Natural killer cell (primary cell): ENCODE measurements around the gene ASCL4. TPM values are rescaled to one million over a fixed set of nuclear protein-coding genes. Genes with fewer than 3 reads are reported as not detected.
A peak's percentile ranks its signal among the peaks of the same experiment; 100 is the strongest.

Source experiments
- ATAC-seq, 3 donors: fragments of 150-1000 bp in 2 of 3; fragments of 200-7000 bp in 1 of 3; cut with Tn5 transposase; 1 replicate in 1 of 3; 2 replicates in 2 of 3; pipeline ENCODE4 v1.10.0; 2021; ENCODE audit warnings: mild to moderate bottlenecking in 2 of 3, moderate library complexity in 2 of 3
- DNase-seq, 2 donors: peaks; one replicate each; pipeline versions ENCODE4 v3.0.0 to v3.0.0-alpha.2; 2013 to 2021; ENCODE audit warnings: mixed read lengths in 1 of 2
- H3K27ac ChIP-seq: one replicate; pipeline ENCODE4 v1.5.1; 2013; ENCODE audit warnings: mild to moderate bottlenecking, low read length
- H3K27me3 ChIP-seq: one replicate; pipeline ENCODE4 v1.6.1; 2013; ENCODE audit warnings: low read length; ENCODE audit not compliant: control insufficient read depth, insufficient read depth
- H3K36me3 ChIP-seq: one replicate; pipeline ENCODE4 v1.6.1; 2013; ENCODE audit warnings: low read length; ENCODE audit not compliant: control insufficient read depth, insufficient read depth
- H3K4me1 ChIP-seq: one replicate; pipeline ENCODE4 v1.6.1; 2013; ENCODE audit warnings: low read length; ENCODE audit not compliant: control insufficient read depth, insufficient read depth
- H3K4me3 ChIP-seq: one replicate; pipeline ENCODE4 v1.5.1; 2013; ENCODE audit warnings: low read length
- H3K9me3 ChIP-seq: one replicate; pipeline ENCODE4 v1.6.1; 2013; ENCODE audit warnings: low read length; ENCODE audit not compliant: control insufficient read depth, insufficient read depth
- H3K27ac Mint-ChIP-seq, 2 donors: one replicate each; pipeline ENCODE4 v1.8.0; 2022; ENCODE audit warnings: mild to moderate bottlenecking in 2 of 2, mixed read lengths in 2 of 2, moderate library complexity in 1 of 2
- H3K27me3 Mint-ChIP-seq, 2 donors: one replicate each; pipeline ENCODE4 v1.8.0; 2022; ENCODE audit warnings: low read depth in 2 of 2, mixed read lengths in 2 of 2
- H3K36me3 Mint-ChIP-seq: one replicate; pipeline ENCODE4 v1.8.0; 2022; ENCODE audit warnings: mixed read lengths
- H3K4me1 Mint-ChIP-seq, 2 donors: one replicate each; pipeline ENCODE4 v1.8.0; 2022; ENCODE audit warnings: mixed read lengths in 2 of 2
- H3K4me3 Mint-ChIP-seq: one replicate; pipeline ENCODE4 v1.8.0; 2022; ENCODE audit warnings: mild to moderate bottlenecking, moderate library complexity, mixed read lengths
- H3K9me3 Mint-ChIP-seq, 2 donors: one replicate each; pipeline ENCODE4 v1.8.0; 2022; ENCODE audit warnings: mixed read lengths in 2 of 2
- CTCF ChIP-seq: fragments of 200-600 bp; IDR thresholded peaks from one replicate; pipeline ENCODE4 v1.8.0; 2022; ENCODE audit warnings: antibody characterized with exemption
- WGBS: methylation state at CpG from one replicate; pipeline ENCODE4 v1.1.7; 2013; ENCODE audit warnings: missing lambda C conversion rate; ENCODE audit not compliant: insufficient coverage; 5-methylcytosine and 5-hydroxymethylcytosine counted together
- intact Hi-C: fragments of 100-400 bp; cut with micrococcal nuclease; formaldehyde crosslinking; loops from one replicate; pipeline ENCODE4 v1.14.2; 2022
- total RNA-seq, 4 donors: library from RNA; stranded (reverse); fragments of 120-200 nt in 1 of 4; gene quantifications; one replicate each; pipeline versions ENCODE4 v1.2.3 to v1.2.4, GENCODE V29; 2013 to 2022

ASCL4 gene
- total RNA-seq, 3 donors from 2014 or later (not counting 1 experiment from before 2014, with no cell fraction given), result not detected

GRCh38 chr12:107731366-107731765 is 43.1 kb upstream of the ASCL4 start:
- no peaks in the 10 kb centered on the region for H3K27me3 Mint-ChIP-seq
- 73% methylated on average over 4 of the region's 4 CpGs for WGBS
- Histone ChIP-seq H3K27me3 (no peaks in the 10 kb centered on the region), H3K9me3 (no peaks in the 10 kb centered on the region), H3K4me1 (peaks cover 1% of the 10 kb centered on the region), H3K36me3 (peaks cover 35% of the 10 kb centered on the region), H3K27ac (peak overlapping the region; percentile 71), H3K4me3 (no peak overlapping the region)
- TF ChIP-seq CTCF, result no peak
- no peak overlapping the region for H3K4me3 Mint-ChIP-seq
- no peak for DNase-seq
- peaks cover 4 to 6% of the 10 kb centered on the region in 2 donors for H3K4me1 Mint-ChIP-seq
- H3K36me3 Mint-ChIP-seq, result peaks cover 22% of the 10 kb centered on the region
- ATAC-seq, result no peak
- no peaks in the 10 kb centered on the region for H3K9me3 Mint-ChIP-seq
- H3K27ac Mint-ChIP-seq, result no peak overlapping the region
- intact Hi-C loops, result no loop called here

- 89% methylated on average over 3 of the region's 3 CpGs for WGBS
- TF ChIP-seq CTCF, result no peak
- peak overlapping the region in 1 of 2 donors; percentile 17 for H3K27ac Mint-ChIP-seq
- no peak overlapping the region for H3K4me3 ChIP-seq
- H3K36me3 ChIP-seq, result peaks cover 45% of the 10 kb centered on the region
- H3K27me3 ChIP-seq, result no peaks in the 10 kb centered on the region
- H3K4me1 Mint-ChIP-seq, result peaks cover 9 to 10% of the 10 kb centered on the region in 2 donors
- no peak overlapping the region for H3K4me3 Mint-ChIP-seq
- ATAC-seq (no peak), DNase-seq (no peak)
- intact Hi-C loops, result no loop called here
- H3K9me3 ChIP-seq, result no peaks in the 10 kb centered on the region
- peaks cover 23% of the 10 kb centered on the region for H3K36me3 Mint-ChIP-seq
- peaks cover 5% of the 10 kb centered on the region for H3K4me1 ChIP-seq
- no peaks in the 10 kb centered on the region for H3K9me3 Mint-ChIP-seq
- no peak overlapping the region for H3K27ac ChIP-seq
- H3K27me3 Mint-ChIP-seq, result no peaks in the 10 kb centered on the region
Observed at GRCh38 chr12:107732365-107732764, 42.1 kb upstream of the ASCL4 start.

- WGBS, result 93% methylated on average over 3 of the region's 5 CpGs
- no peak overlapping the region for H3K4me3 ChIP-seq
- Mint-ChIP-seq H3K36me3 (peaks cover 35% of the 10 kb centered on the region), H3K27me3 (no peaks in the 10 kb centered on the region), H3K9me3 (no peaks in the 10 kb centered on the region), H3K4me1 (peaks cover 9 to 10% of the 10 kb centered on the region in 2 donors), H3K4me3 (no peak overlapping the region), H3K27ac (peak overlapping the region in 1 of 2 donors; percentile 22)
- intact Hi-C loops, result no loop called here
- no peak for TF ChIP-seq CTCF
- DNase-seq (no peak), ATAC-seq (no peak)
- H3K27me3 ChIP-seq, result no peaks in the 10 kb centered on the region
- peaks cover 9% of the 10 kb centered on the region for H3K4me1 ChIP-seq
- H3K27ac ChIP-seq, result no peak overlapping the region
- H3K9me3 ChIP-seq, result no peaks in the 10 kb centered on the region
- peaks cover 62% of the 10 kb centered on the region for H3K36me3 ChIP-seq
Observed at GRCh38 chr12:107734139-107734538, 40.4 kb upstream of the ASCL4 start.

- 90% methylated on average over 2 of the region's 2 CpGs for WGBS
- H3K9me3 Mint-ChIP-seq, result no peaks in the 10 kb centered on the region
- no peak overlapping the region for H3K4me3 Mint-ChIP-seq
- H3K27ac ChIP-seq, result peak overlapping the region; percentile 94
- H3K27me3 ChIP-seq, result no peaks in the 10 kb centered on the region
- intact Hi-C loops, result no loop called here
- peaks cover 41% of the 10 kb centered on the region for H3K36me3 Mint-ChIP-seq
- H3K27ac Mint-ChIP-seq, result peak overlapping the region; percentile 12 to 60
- H3K4me3 ChIP-seq, result no peak overlapping the region
- peaks cover 9 to 10% of the 10 kb centered on the region in 2 donors for H3K4me1 Mint-ChIP-seq
- TF ChIP-seq CTCF, result no peak
- H3K4me1 ChIP-seq, result peaks cover 9% of the 10 kb centered on the region
- no peak for DNase-seq
- peaks cover 79% of the 10 kb centered on the region for H3K36me3 ChIP-seq
- H3K9me3 ChIP-seq, result no peaks in the 10 kb centered on the region
- H3K27me3 Mint-ChIP-seq, result no peaks in the 10 kb centered on the region
- ATAC-seq, result no peak
Observed at GRCh38 chr12:107735763-107736162, 38.7 kb upstream of the ASCL4 start.
